Upper lobe of right lung (tissue), 1 donor: ENCODE results near the gene ASPM. TPM values are rescaled to one million over a fixed set of nuclear protein-coding genes. Genes with fewer than 3 reads are reported as not detected.
"Not testable (repeated sequence)": the region's sequence is repeated elsewhere in the genome, so short reads cannot be mapped to it uniquely, and the experiment has no call there.

Source experiments
- ATAC-seq: fragments of 200-7000 bp; cut with Tn5 transposase; one replicate; pipeline ENCODE4 v1.9.1; 2020; ENCODE audit warnings: mild to moderate bottlenecking, moderate library complexity
- DNase-seq: peaks from one replicate; pipeline ENCODE4 v3.0.0-alpha.2; 2020
- H3K27ac ChIP-seq: fragments of 200-600 bp; one replicate; pipeline ENCODE4 v1.8.0; 2022
- H3K27me3 ChIP-seq: fragments of 200-600 bp; one replicate; pipeline ENCODE4 v1.8.0; 2022; ENCODE audit warnings: mild to moderate bottlenecking
- H3K36me3 ChIP-seq: fragments of 200-600 bp; one replicate; pipeline ENCODE4 v1.8.0; 2022
- H3K4me1 ChIP-seq: fragments of 200-600 bp; one replicate; pipeline ENCODE4 v1.8.0; 2022
- H3K4me3 ChIP-seq: fragments of 200-600 bp; one replicate; pipeline ENCODE4 v1.8.0; 2022; ENCODE audit warnings: mild to moderate bottlenecking
- H3K9me3 ChIP-seq: fragments of 200-600 bp; one replicate; pipeline ENCODE4 v1.8.0; 2022
- CTCF ChIP-seq: fragments of 200-600 bp; IDR thresholded peaks from one replicate; pipeline ENCODE4 v1.8.0; 2022; ENCODE audit warnings: antibody characterized with exemption
- intact Hi-C: fragments of 100-400 bp; cut with DNase I; formaldehyde crosslinking; loops from one replicate; pipeline ENCODE4 v1.11.0; 2022
- total RNA-seq: library from RNA; stranded (reverse); fragmentation: NEBNext Ultra II Directional; extraction: Animal tissue kit (Norgen Biotek cat#: 25700); gene quantifications from one replicate; pipeline ENCODE4 v1.2.1, GENCODE V29; 2021
- donor health status: DM: no; HTN: yes; CAD: no; lungs with severe emphysema.

The ASPM gene
- total RNA-seq, 1 donor from 2014 or later: 0.46 TPM

GRCh38 chr1:197101978-197102377 lies 44.5 kb downstream of the ASPM start:
- intact Hi-C loops: no loop called here
- Histone ChIP-seq H3K9me3 (no peaks in the 10 kb centered on the region), H3K4me1 (no peaks in the 10 kb centered on the region), H3K36me3 (no peaks in the 10 kb centered on the region), H3K27ac (no peak overlapping the region), H3K4me3 (no peak overlapping the region), H3K27me3 (no peaks in the 10 kb centered on the region)
- DNase-seq (no peak), ATAC-seq (no peak)
- no peak for TF ChIP-seq CTCF

- no peaks in the 10 kb centered on the region for H3K4me1 ChIP-seq
Observed at GRCh38 chr1:197100677-197101076, 45.8 kb downstream of the ASPM start.

DNA sequence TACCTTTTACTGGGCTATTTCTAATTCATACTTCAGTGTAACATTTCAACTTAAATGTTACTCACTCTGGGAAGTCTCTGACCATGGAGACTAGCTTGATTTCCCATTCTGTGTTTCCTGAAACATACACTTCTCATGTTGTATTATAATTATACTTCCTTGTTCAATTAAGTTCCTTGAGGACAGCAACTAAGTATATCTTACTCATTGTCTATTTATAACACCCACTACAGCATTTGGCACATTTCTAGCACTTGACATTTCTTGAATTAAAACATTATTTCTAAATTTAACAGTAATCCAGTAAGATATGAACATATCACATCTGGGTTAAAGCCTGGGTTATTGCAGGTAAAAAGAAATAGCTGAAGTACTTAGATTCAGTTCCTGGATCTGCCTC lies 47.0 kb downstream of the ASPM start:
- no peak for ATAC-seq
- TF ChIP-seq CTCF: no peak
- intact Hi-C loops: no loop called here

More at GRCh38 chr1:197100677-197101076, 45.8 kb downstream of the ASPM start:
- Histone ChIP-seq H3K27ac (no peak overlapping the region), H3K27me3 (no peaks in the 10 kb centered on the region), H3K36me3 (no peaks in the 10 kb centered on the region), H3K4me3 (no peak overlapping the region), H3K9me3 (no peaks in the 10 kb centered on the region)
- DNase-seq (no peak), ATAC-seq (no peak)
- intact Hi-C loops: no loop called here
- TF ChIP-seq CTCF: no peak

DNA sequence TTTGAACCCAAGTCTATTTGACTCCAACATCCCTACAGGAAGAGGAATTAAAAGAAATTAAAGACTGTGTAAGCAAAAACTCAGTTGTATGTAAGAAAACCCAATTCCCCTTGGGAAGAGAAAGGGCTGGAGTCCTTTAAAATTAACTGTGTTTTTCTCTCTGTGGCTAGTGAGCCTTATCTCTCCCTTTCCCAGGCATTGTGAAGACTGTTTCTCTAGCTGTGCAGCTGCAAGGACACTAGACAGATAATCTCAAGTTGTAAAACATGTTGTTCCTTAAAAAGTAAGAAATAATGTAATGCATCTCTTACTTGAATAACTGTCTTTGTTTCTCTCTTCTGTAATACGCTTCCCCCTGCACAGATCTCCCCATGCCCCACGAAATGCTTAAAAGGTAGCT lies 49.5 kb downstream of the ASPM start:
- H3K4me3 ChIP-seq, H3K9me3 ChIP-seq, H3K27me3 ChIP-seq, intact Hi-C loops, H3K27ac ChIP-seq, H3K4me1 ChIP-seq, DNase-seq, H3K36me3 ChIP-seq, ATAC-seq: not testable (repeated sequence)

More for the DNA sequence above, 47.0 kb downstream of the ASPM start:
- H3K27me3 ChIP-seq: no peaks in the 10 kb centered on the region
- H3K27ac ChIP-seq: no peak overlapping the region
- no peaks in the 10 kb centered on the region for H3K9me3 ChIP-seq
- DNase-seq: no peak
- no peaks in the 10 kb centered on the region for H3K4me1 ChIP-seq
- no peak overlapping the region for H3K4me3 ChIP-seq
- H3K36me3 ChIP-seq: no peaks in the 10 kb centered on the region

DNA sequence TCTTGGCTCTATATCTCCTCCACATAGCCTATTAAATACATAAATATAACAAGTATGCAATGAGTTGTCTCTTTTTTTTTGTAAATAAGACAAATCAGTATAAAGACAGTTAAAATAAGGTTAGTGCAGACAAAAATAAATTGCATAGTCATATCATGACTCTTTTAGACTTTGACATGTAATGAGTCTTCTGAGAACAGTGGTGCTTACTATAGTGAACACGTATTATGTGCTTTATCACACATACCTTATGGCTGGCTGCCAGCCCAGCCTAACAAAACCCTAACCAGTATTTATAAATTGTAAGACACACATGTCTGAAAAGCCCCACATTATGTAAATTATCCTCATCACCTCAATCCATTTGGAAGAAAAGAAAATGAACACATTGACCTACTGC lies 50.3 kb downstream of the ASPM start:
- intact Hi-C loops: no loop called here
- Histone ChIP-seq H3K4me3 (no peak overlapping the region), H3K36me3 (no peaks in the 10 kb centered on the region), H3K27me3 (no peaks in the 10 kb centered on the region), H3K9me3 (no peaks in the 10 kb centered on the region), H3K27ac (no peak overlapping the region), H3K4me1 (no peaks in the 10 kb centered on the region)
- TF ChIP-seq CTCF: no peak
- ATAC-seq (no peak), DNase-seq (no peak)

GRCh38 chr1:197093226-197093885 lies 53.1 kb downstream of the ASPM start:
- no peak for TF ChIP-seq CTCF
- intact Hi-C loops: no loop called here

More at GRCh38 chr1:197093226-197093885, 53.1 kb downstream of the ASPM start:
- DNase-seq: no peak
- H3K4me1 ChIP-seq: no peaks in the 10 kb centered on the region
- no peak overlapping the region for H3K4me3 ChIP-seq
- no peaks in the 10 kb centered on the region for H3K27me3 ChIP-seq
- no peak overlapping the region for H3K27ac ChIP-seq
- ATAC-seq: no peak
- H3K9me3 ChIP-seq: no peaks in the 10 kb centered on the region
- H3K36me3 ChIP-seq: no peaks in the 10 kb centered on the region
